Measurements from ENCODE around the gene PLCZ1.

- no peak for TF ChIP-seq CTCF (IDR thresholded peaks at IDR 0.05; ENCODE audit: poor library complexity)
- TF ChIP-seq EZH2phosphoT487 (IDR thresholded peaks at IDR 0.05; ENCODE audit: low read depth, severe bottlenecking, unreplicated experiment): no peak
These were observed 84.3 kb downstream of the PLCZ1 start for GRCh38 chr12:18653465-18653864.

Data from hepatocyte (in vitro differentiated cells).